Prostate gland (tissue), 2 donors: ENCODE data around the gene CASP9. TPM values are rescaled to one million over a fixed set of nuclear protein-coding genes. Genes with fewer than 3 reads are reported as not detected.

Source experiments
- DNase-seq: peaks from one replicate; pipeline ENCODE4 v3.0.0-alpha.2; 2019; ENCODE audit warnings: low spot score
- H3K27ac ChIP-seq, 2 donors: fragments of 200-600 bp; sonication (generic); 2 replicates each; pipeline ENCODE4 v1.5.1; 2017 to 2019
- H3K27me3 ChIP-seq: fragments of 200-600 bp; sonication (generic); replicated peaks from 2 replicates; pipeline ENCODE4 v1.5.1; 2019; ENCODE audit not compliant: insufficient read depth
- H3K36me3 ChIP-seq, 2 donors: fragments of 200-600 bp; sonication (generic); 1 replicate in 1 of 2; 2 replicates in 1 of 2; pipeline versions ENCODE4 v1.5.1 to v1.8.1; 2017 to 2019
- H3K4me1 ChIP-seq: fragments of 200-600 bp; sonication (generic); replicated peaks from 2 replicates; pipeline ENCODE4 v1.5.1; 2019
- H3K4me3 ChIP-seq, 2 donors: fragments of 200-600 bp; sonication (generic); 2 replicates each; pipeline ENCODE4 v1.5.1; 2017 to 2019
- H3K9me3 ChIP-seq: fragments of 200-600 bp; sonication (generic); 2 replicates; pipeline ENCODE4 v1.5.1; 2017
- POLR2A ChIP-seq: fragments of 450-650 bp; IDR thresholded peaks from one replicate; pipeline ENCODE4 v1.6.1; 2016; ENCODE audit warnings: antibody characterized with exemption, mild to moderate bottlenecking
- POLR2AphosphoS5 ChIP-seq: sonication (generic); formaldehyde crosslinking; IDR thresholded peaks from one replicate; pipeline ENCODE4 v1.6.1; 2017; ENCODE audit warnings: antibody characterized with exemption
- WGBS: methylation state at CpG from one replicate; pipeline ENCODE4 v1.1.5; 2018; 5-methylcytosine and 5-hydroxymethylcytosine counted together
- intact Hi-C: fragments of 100-400 bp; cut with DNase I; formaldehyde crosslinking; loops from one replicate; pipeline ENCODE4 v1.14.2; 2022
- total RNA-seq, 2 donors: library from RNA; depleted of rRNA; stranded (reverse); fragments of >200 nt; gene quantifications; one replicate each; pipeline ENCODE4 v1.1.0, GENCODE V29; 2016
- TF ChIP-seq, protein P1 (sequence below), 4 experiments: fragments of 200-600 bp in 2 of 4; fragments of 450-650 bp in 2 of 4; sonication (generic) in 2 of 4; IDR thresholded peaks; 1 replicate in 3 of 4; 2 replicates in 1 of 4; pipeline ENCODE4 v1.5.1; 2016 to 2019; ENCODE audit warnings: antibody characterized with exemption in 4 of 4, mild to moderate bottlenecking in 2 of 4, moderate library complexity in 2 of 4

The CASP9 gene
- total RNA-seq, 2 donors from 2014 or later: 22.2 to 46.1 TPM

DNA sequence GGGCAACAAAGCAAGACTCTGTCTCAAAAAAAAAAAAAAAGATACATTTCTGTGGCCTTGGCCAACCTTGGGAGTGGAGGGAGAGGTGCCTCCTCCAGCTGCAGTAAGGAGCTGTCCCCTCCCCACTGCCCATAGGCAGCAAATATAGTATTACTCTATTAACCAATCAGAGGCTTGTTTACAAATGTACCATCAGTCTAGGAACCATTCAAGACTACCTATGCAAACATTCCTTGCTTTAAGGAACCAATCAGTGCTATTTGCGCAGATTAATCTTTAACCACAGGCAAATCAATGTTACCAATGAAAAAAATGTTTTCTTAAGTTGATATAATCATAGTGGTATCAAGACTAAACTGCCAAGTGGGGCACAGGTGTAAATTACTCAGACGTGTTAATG is 66.4 kb downstream of the CASP9 start:
- no peaks in the 10 kb centered on the region for H3K4me1 ChIP-seq
- TF ChIP-seq POLR2A: no peak
- TF ChIP-seq, protein P1, sequence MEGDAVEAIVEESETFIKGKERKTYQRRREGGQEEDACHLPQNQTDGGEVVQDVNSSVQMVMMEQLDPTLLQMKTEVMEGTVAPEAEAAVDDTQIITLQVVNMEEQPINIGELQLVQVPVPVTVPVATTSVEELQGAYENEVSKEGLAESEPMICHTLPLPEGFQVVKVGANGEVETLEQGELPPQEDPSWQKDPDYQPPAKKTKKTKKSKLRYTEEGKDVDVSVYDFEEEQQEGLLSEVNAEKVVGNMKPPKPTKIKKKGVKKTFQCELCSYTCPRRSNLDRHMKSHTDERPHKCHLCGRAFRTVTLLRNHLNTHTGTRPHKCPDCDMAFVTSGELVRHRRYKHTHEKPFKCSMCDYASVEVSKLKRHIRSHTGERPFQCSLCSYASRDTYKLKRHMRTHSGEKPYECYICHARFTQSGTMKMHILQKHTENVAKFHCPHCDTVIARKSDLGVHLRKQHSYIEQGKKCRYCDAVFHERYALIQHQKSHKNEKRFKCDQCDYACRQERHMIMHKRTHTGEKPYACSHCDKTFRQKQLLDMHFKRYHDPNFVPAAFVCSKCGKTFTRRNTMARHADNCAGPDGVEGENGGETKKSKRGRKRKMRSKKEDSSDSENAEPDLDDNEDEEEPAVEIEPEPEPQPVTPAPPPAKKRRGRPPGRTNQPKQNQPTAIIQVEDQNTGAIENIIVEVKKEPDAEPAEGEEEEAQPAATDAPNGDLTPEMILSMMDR (IDR thresholded peaks at IDR 0.05): no peak
- no peak for TF ChIP-seq POLR2AphosphoS5
- H3K27ac ChIP-seq: no peak overlapping the region
- intact Hi-C loops: no loop called here
- WGBS: 76% methylated on average over 2 of the region's 2 CpGs
- H3K36me3 ChIP-seq: no peaks in the 10 kb centered on the region
- no peaks in the 10 kb centered on the region for H3K27me3 ChIP-seq
- no peak overlapping the region for H3K4me3 ChIP-seq
- no peak for DNase-seq
- H3K9me3 ChIP-seq: no peaks in the 10 kb centered on the region

DNA sequence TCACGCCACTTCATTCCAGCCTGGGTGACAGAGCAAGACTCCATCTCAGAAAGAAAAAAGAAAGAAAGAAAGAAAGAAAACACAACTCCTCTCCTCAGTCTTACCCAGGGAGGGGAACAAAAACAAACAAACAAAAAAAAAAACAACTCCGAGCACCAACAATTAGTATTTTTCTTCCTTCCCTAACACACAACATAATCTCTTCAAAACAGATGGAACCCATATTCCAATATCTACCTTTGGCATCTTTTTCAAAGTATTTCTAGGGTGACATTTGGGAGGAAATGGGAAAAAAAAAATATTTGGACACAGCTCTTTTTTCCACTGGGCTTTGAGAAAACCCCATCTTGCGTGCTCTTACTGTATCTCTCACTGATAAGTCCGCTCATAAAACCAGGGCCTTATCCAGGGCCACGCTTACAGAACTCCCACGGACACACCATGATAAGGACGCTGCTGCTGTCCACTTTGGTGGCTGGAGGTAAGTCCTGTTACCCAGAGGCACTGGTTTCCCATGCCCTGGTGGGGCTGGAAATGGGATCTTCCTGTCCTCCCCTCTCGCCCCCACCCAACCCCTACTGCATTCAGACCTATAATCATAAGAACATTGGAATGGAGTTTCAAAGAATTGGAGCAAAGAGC is 67.6 kb downstream of the CASP9 start, which contains the start of gene CELA2A:
CELA2A (plus strand) TSS at position 420 of the 642 bp plus-strand sequence; CDS start at position 442, 22 bp downstream.
- H3K27me3 ChIP-seq: no peaks in the 10 kb centered on the region
- intact Hi-C loops: no loop called here
- no peaks in the 10 kb centered on the region for H3K4me1 ChIP-seq
- DNase-seq: no peak
- 92% methylated on average over 8 of the region's 8 CpGs for whole genome bisulfite sequencing
- H3K4me3 ChIP-seq: no peak within 1 kb of the TSS
- H3K9me3 ChIP-seq: no peaks in the 10 kb centered on the region
- H3K36me3 ChIP-seq: no peaks in the 10 kb centered on the region
- no peak within 1 kb of the TSS for H3K27ac ChIP-seq
- TF ChIP-seq, protein P1 (IDR thresholded peaks at IDR 0.05): no peak
- TF ChIP-seq POLR2AphosphoS5 (no peak), POLR2A (no peak)

- TF ChIP-seq POLR2A (no peak), POLR2AphosphoS5 (no peak)
- TF ChIP-seq, protein P1 (IDR thresholded peaks at IDR 0.05): no peak
- DNase-seq: no peak
- no peak overlapping the region for H3K4me3 ChIP-seq
- intact Hi-C loops: no loop called here
- no peaks in the 10 kb centered on the region for H3K36me3 ChIP-seq
- no peaks in the 10 kb centered on the region for H3K9me3 ChIP-seq
- H3K4me1 ChIP-seq: no peaks in the 10 kb centered on the region
- H3K27ac ChIP-seq: no peak overlapping the region
- no peaks in the 10 kb centered on the region for H3K27me3 ChIP-seq
- WGBS: 89% methylated on average over 6 of the region's 6 CpGs
These were observed 68.5 kb downstream of the CASP9 start for GRCh38 chr1:15455522-15455921.

DNA sequence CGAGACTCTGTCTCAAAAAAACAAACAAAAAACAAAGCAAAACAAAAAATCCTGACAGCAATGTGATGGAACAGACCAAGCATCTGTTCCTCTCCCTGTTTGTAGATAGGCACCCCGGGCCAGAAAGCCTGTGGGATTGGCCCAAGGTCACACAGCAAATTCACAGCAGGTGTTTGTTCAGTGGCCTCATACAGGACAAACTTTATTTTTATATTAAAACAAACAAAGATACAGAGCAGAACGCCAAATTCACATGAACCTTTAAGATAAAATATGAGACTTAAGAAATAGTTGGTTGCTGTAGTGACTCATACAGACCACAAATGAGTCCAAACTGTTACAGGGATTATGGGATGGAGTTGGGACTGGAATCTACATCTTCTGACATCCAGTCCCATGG is 69.8 kb downstream of the CASP9 start:
- Histone ChIP-seq H3K27ac (no peak overlapping the region), H3K36me3 (no peaks in the 10 kb centered on the region), H3K9me3 (no peaks in the 10 kb centered on the region), H3K4me1 (no peaks in the 10 kb centered on the region), H3K4me3 (no peak overlapping the region), H3K27me3 (no peaks in the 10 kb centered on the region)
- TF ChIP-seq, protein P1 (IDR thresholded peaks at IDR 0.05): no peak
- no peak for TF ChIP-seq POLR2AphosphoS5
- no peak for TF ChIP-seq POLR2A
- DNase-seq: no peak
- WGBS: 73% methylated on average over 3 of the region's 3 CpGs
- intact Hi-C loops: no loop called here

GRCh38 chr1:15453734-15454133 is 70.3 kb downstream of the CASP9 start:
- Histone ChIP-seq H3K36me3 (no peaks in the 10 kb centered on the region), H3K27ac (no peak overlapping the region), H3K9me3 (no peaks in the 10 kb centered on the region), H3K4me3 (no peak overlapping the region), H3K27me3 (no peaks in the 10 kb centered on the region), H3K4me1 (no peaks in the 10 kb centered on the region)
- WGBS: 86% methylated on average over 11 of the region's 11 CpGs
- intact Hi-C loops: no loop called here
- no peak for DNase-seq
- TF ChIP-seq POLR2A: no peak
- TF ChIP-seq, protein P1 (IDR thresholded peaks at IDR 0.05): no peak
